Panc1 (cell line): ENCODE measurements around the gene CSTPP1. TPM values are rescaled to one million over a fixed set of nuclear protein-coding genes. Genes with fewer than 3 reads are reported as not detected.

Source experiments
- ATAC-seq: fragments of 200-7000 bp; cut with Tn5 transposase; 2 replicates; pipeline ENCODE4 v1.9.1; 2020; ENCODE audit warnings: mild to moderate bottlenecking, moderate library complexity
- BruUV-seq: library from RNA; stranded (reverse); fragments of 400-500 nt; replicated peaks from 2 replicates; lab custom pipeline; 2021; lab: Mats Ljungman, UMichigan
- CTCF ChIA-PET: fragments of 300-600 bp; sonication (Branson Sonifier 250); formaldehyde crosslinking; loops from one replicate; lab custom pipeline; 2022; ENCODE audit warnings: antibody characterized with exemption; lab: Charles Lee
- POLR2A ChIA-PET: fragments of 300-600 bp; sonication (Branson Sonifier 250); formaldehyde crosslinking; loops from one replicate; lab custom pipeline; 2022; ENCODE audit warnings: antibody characterized with exemption; lab: Charles Lee
- DNase-seq: peaks from one replicate; pipeline ENCODE4 v3.0.0-alpha.2; 2010; ENCODE audit warnings: low read depth, low spot score
- H3K27ac ChIP-seq: 2 replicates; pipeline ENCODE4 v1.5.1; 2011; ENCODE audit warnings: mild to moderate bottlenecking, low read length, inconsistent platforms
- H3K27me3 ChIP-seq: fragments of 200-500 bp; sonication (Bioruptor generic); 2 replicates; pipeline ENCODE4 v1.6.0; 2014; ENCODE audit warnings: low read length, inconsistent platforms; ENCODE audit not compliant: control insufficient read depth, insufficient read depth
- H3K36me3 ChIP-seq: fragments of 200-500 bp; sonication (Bioruptor generic); 2 replicates; pipeline ENCODE4 v1.5.1; 2014; ENCODE audit warnings: inconsistent platforms, mild to moderate bottlenecking, low read length, moderate library complexity; ENCODE audit not compliant: control insufficient read depth, insufficient read depth
- H3K4me1 ChIP-seq: 2 replicates; pipeline ENCODE4 v1.5.1; 2011; ENCODE audit warnings: inconsistent platforms, mild to moderate bottlenecking, low read length, moderate library complexity; ENCODE audit not compliant: control insufficient read depth, insufficient read depth
- H3K4me3 ChIP-seq, 2 experiments: 2 replicates each; pipeline ENCODE4 v1.5.1; 2011 to 2012; ENCODE audit warnings: low read depth in 2 of 2, low read length in 2 of 2, mild to moderate bottlenecking in 2 of 2, inconsistent platforms in 1 of 2, moderate library complexity in 1 of 2
- H3K9me3 ChIP-seq: fragments of 200-500 bp; sonication (Bioruptor generic); 2 replicates; pipeline ENCODE4 v1.5.1; 2014; ENCODE audit warnings: low read depth, mild to moderate bottlenecking, inconsistent platforms, low read length, moderate library complexity; ENCODE audit not compliant: control insufficient read depth, insufficient read depth
- CTCF ChIP-seq: fragments of 450-650 bp; IDR thresholded peaks from 2 replicates; pipeline ENCODE4 v1.5.1; 2017; ENCODE audit warnings: mild to moderate bottlenecking
- POLR2AphosphoS5 ChIP-seq: IDR thresholded peaks from 2 replicates; pipeline ENCODE4 v1.6.1; 2012; ENCODE audit warnings: mild to moderate bottlenecking, low read depth, low read length, moderate library complexity
- REST ChIP-seq, 2 experiments: IDR thresholded peaks; 2 replicates each; pipeline ENCODE4 v1.6.1; 2011 to 2012; ENCODE audit warnings: low read depth in 2 of 2, control low read depth in 1 of 2, low read length in 1 of 2, mild to moderate bottlenecking in 1 of 2, moderate library complexity in 1 of 2; ENCODE audit not compliant: insufficient read depth in 1 of 2
- SIN3A ChIP-seq: IDR thresholded peaks from 2 replicates; pipeline ENCODE4 v1.6.1; 2012; ENCODE audit warnings: low read depth, mild to moderate bottlenecking, low read length, moderate library complexity, borderline replicate concordance; ENCODE audit not compliant: insufficient read depth
- TCF7L2 ChIP-seq: IDR thresholded peaks from 2 replicates; pipeline ENCODE4 v1.6.1; 2011; ENCODE audit warnings: mild to moderate bottlenecking, low read depth, low read length, inconsistent platforms
- in situ Hi-C: cut with HindIII; loops from 2 replicates; pipeline ENCODE4 v1.10.0; 2016; ENCODE audit warnings: low sequenced_read_pairs, low pct_unique_long_range_greater_than_20kb
- intact Hi-C: fragments of 100-400 bp; cut with micrococcal nuclease; formaldehyde crosslinking; loops from one replicate; pipeline ENCODE4 v1.10.0; 2022; ENCODE audit not compliant: unreplicated experiment
- total RNA-seq: library from RNA; stranded (reverse); gene quantifications from one replicate; pipeline ENCODE4 v1.2.1, GENCODE V29; 2021; ENCODE audit not compliant: unreplicated experiment

CSTPP1 gene
- total RNA-seq, 1 experiment from 2014 or later = 29.0 TPM

GRCh38 chr11:46951864-46952263, 15.3 kb downstream of the CSTPP1 start:
- no TSS peak for BruUV-seq
- no peak for ATAC-seq
- no peak for DNase-seq
- ChIA-PET POLR2A (no interaction called here), CTCF (no interaction called here)
- Histone ChIP-seq H3K27me3 (no peaks in the 10 kb centered on the region), H3K27ac (no peak overlapping the region), H3K4me3 (no peak overlapping the region), H3K9me3 (no peaks in the 10 kb centered on the region), H3K36me3 (no peaks in the 10 kb centered on the region), H3K4me1 (no peaks in the 10 kb centered on the region)
- in situ Hi-C loops (no loop called here), intact Hi-C loops (no loop called here)
- no peak for TF ChIP-seq TCF7L2
- no peak for TF ChIP-seq REST (IDR thresholded peaks at IDR 0.05; ENCODE audit: insufficient read depth in 1 of 2, low read depth in 2 of 2, low read length in 1 of 2)
- no peak for TF ChIP-seq POLR2AphosphoS5
- TF ChIP-seq CTCF = no peak
- no peak for TF ChIP-seq SIN3A

- ATAC-seq = no peak
- ChIA-PET CTCF (no interaction called here), POLR2A (no interaction called here)
- H3K4me3 ChIP-seq = no peak overlapping the region
- no peaks in the 10 kb centered on the region for H3K4me1 ChIP-seq
- no TSS peak for BruUV-seq
- DNase-seq = no peak
- H3K27me3 ChIP-seq = no peaks in the 10 kb centered on the region
- no peaks in the 10 kb centered on the region for H3K9me3 ChIP-seq
- intact Hi-C loops (no loop called here), in situ Hi-C loops (no loop called here)
- H3K36me3 ChIP-seq = no peaks in the 10 kb centered on the region
- H3K27ac ChIP-seq = no peak overlapping the region
- TF ChIP-seq CTCF (no peak), SIN3A (no peak), TCF7L2 (no peak), REST (IDR thresholded peaks at IDR 0.05; ENCODE audit: insufficient read depth in 1 of 2, low read depth in 2 of 2, low read length in 1 of 2) (no peak), POLR2AphosphoS5 (no peak)
Observed at GRCh38 chr11:46952553-46952952, 16.0 kb downstream of the CSTPP1 start.
